ENCODE measurements around the gene PMEPA1.

The PMEPA1 gene, protein sequence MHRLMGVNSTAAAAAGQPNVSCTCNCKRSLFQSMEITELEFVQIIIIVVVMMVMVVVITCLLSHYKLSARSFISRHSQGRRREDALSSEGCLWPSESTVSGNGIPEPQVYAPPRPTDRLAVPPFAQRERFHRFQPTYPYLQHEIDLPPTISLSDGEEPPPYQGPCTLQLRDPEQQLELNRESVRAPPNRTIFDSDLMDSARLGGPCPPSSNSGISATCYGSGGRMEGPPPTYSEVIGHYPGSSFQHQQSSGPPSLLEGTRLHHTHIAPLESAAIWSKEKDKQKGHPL

DNA sequence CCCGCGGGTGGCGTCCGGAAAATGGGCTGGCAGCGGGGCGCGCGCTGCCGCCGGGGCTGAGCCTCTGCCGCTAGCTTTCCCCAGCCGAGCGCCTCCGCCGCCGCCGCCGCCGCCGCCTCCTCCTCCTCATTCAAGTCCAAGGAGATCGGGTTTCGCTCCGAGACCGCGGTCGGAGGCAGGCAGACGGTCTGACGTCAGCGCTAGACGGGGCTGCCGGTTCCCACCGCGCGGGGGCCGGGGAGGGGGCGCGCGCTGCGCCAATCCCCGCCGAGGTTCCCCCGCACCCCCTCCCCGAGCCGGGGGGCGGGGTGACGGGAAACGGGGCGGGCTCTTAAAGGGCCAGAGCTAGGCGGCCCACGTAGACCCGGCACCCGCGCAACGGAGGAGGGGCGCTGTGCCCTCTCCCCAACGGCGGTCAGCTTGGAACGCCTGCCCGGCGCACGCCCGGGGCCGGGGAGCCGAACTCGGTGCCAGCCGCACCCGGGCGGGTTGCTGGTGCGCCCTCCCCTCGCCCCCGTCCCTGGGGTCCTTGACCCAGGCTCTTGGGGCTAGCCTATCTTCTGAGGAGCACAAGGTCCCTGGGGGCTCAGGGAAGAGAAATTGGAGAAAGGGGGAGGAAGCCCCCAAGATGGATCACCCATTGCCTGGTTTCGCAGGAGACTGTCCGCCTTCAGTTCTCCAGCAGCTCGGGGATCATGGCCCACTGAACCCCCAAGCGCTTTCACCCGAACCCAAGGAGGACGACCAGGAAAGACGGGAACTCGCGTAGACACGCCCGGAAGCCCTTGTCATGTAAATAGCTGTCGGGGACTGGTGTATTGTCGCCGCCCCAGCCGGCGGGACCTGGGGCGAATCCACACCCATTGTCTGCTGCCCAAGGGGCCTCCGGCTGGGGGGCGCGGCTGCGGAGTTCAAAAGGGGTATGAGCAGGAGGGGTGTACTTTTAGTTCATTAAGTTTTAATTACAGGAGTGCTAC is at the start of gene PMEPA1:
TSS of gene PMEPA1 (minus strand) at position 193 of the 977 bp plus-strand sequence. CDS start 433 bp downstream, outside the sequence.
- DNase-seq = peak; percentile 78

DNA sequence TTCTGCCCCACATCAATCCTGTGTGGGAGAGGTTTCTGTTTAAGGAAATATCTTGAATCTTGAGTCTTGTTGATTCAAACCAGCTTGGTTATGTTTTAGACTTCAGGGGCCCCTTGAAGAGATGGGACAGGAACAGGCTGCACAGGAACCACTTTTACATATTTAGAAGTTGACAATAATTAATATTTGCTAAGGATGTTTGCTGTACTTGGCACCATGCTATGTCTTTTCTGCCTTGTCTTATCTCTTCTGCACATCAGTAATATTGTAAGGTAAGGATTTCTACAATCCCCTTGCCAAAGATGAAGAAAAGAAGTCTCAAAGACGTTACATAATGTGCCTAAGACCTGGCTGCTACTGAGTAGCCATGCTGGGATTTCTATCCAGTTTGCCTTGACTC is 48.0 kb upstream of the PMEPA1 start:
- no peak for DNase-seq

GRCh38 chr20:57756921-57757320 is 47.1 kb upstream of the PMEPA1 start:
- DNase-seq = no peak

DNA sequence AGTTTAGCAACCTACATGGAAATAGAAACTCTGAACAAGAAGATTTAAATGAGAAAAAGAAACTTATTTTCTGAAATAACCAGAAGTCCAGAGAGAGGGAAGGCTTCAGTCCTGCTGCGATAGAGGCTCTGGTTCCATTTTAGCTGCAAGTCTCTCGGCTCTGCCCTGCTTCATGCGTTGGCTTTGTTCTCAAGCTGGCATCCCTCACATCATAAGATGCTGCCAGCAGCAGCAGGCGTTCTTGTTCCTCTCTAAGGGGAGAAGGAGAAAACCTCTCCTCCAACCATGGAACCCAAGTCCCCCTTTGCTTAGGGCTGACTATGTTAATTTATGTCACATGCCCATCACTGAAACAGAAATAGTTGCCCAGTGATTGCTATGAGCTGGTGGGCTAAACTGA is 46.4 kb upstream of the PMEPA1 start:
- no peak for DNase-seq

- no peak for DNase-seq
These were observed 45.8 kb upstream of the PMEPA1 start for GRCh38 chr20:57755609-57756008.

DNA sequence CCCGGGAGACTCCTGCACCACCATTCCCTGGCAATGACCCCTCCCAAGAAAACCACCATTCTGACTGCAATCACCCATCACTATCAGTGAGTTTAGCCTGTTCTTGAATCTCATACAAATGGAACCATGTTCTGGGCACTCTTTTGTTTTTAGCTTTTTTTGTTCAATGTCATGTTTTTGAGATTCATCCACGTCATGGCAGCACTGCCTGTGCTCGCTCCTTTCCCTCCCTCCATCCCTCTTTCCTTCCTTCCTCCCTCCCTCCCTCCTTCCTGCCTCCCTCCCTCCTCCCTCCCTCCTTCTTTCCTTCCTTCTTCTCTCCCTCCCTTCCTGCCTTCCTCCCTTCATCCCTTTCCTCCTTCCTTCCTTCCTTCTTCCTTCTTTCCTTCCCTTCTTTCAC is 44.4 kb upstream of the PMEPA1 start:
- DNase-seq = no peak

GRCh38 chr20:57753332-57754164 is 43.7 kb upstream of the PMEPA1 start:
- DNase-seq = no peak

GRCh38 chr20:57751411-57751810 is 41.6 kb upstream of the PMEPA1 start:
- no peak for DNase-seq

DNA sequence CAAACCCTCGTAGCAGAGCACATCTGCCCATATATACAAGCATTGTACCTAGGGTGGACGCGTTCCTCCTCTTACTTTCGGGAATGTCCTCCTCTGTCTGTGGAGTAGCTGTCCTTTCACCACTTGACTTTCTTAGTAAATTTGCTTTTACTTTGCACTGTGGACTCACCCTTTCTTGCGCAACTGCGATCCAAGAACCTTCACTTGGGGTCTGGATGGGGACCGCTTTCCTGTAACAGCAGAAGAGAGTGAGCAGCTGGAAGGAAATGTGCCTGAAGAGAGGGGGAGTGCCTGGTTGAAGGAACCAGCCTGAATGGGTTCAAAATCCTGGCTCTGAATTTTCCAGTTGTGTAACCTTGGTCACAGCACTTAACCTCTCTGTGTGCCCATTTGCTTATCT is 40.1 kb upstream of the PMEPA1 start:
- DNase-seq = no peak

GRCh38 chr20:57749131-57749690 is 39.4 kb upstream of the PMEPA1 start:
- DNase-seq = no peak

DNA sequence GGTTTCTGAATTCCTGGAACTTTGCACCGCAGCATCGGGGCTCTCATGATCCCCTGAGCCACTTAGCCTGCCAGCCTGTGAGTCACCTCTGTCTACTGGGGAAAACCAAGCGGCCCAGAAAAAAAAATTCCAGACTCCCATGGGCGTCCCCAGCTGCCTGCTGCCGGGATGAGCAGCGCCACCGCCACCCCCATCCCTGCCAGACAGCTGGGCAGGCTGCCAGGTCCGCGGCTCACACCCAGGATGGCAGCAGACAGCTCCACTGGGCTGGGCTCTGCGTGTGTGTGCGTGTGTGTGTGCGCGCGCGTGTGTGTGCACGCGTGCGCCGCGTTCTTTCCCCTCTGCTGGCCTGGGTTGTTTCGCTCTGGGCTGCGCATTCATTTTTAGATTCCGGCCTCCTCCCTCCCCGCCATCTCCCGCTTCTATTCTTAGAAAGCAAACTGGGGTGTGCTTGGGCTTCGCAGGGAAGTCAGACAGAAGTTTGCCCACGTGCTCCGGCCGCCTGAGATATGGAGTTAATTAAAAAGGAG is 38.9 kb upstream of the PMEPA1 start:
- DNase-seq = peak; percentile 84

DNA sequence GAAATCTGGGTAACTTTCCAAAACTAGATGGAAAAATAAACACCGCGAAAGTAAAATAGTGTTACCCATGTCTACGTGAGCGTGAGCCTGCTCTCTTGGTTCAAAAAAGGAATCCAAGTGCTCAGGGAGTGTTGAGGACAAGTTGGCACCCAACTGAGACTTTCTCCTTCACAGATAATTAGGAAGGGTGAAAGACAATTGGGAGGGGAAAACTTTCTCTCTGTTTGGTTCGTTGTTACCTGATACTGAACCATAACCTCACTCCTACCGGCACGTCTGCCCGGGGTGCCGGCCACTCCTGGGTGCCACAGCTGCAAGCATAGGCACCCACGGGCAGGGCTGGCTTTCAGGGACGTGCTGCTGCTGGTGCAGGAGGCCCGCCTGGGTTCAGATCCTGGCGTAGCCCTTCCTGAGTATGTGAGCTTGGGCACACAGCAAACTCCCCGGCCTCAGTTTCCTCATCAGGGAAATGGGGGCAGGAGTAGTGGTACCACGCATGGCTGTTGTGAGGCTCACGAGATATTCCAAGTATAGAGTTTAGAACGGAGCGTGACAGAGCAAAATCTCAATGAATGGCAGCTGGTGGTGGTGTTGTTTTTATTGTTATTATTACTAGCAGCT is 38.2 kb upstream of the PMEPA1 start:
- DNase-seq = no peak

DNA sequence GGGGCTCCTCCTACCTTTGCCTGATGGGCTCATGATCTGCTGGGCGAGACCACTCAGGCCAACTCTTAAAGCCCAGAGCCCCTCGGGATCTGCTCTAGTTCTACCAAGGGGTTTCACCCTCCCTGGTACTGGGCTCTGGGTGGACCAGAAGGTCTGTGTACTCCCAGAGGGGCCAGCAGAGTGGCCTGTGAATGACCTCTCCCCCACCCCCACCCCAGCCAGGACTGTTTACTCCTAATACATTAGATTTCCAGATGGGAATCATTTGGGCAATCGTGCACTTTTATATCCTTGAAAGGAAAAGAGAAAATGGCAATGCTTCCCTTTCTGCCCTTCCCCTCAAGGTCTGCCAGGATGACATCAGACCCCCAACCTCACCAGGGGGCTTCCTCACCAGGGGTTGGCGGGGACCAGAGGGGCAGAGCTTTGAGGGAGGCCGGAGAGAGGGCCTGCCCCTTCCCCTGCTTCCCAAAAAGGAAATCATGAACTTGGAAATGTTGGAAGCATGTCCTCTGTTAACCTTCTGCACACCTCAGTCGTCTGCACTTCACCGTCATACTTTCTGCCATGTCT is 37.1 kb upstream of the PMEPA1 start:
- DNase-seq = no peak

- DNase-seq = no peak
These were observed 36.4 kb upstream of the PMEPA1 start for GRCh38 chr20:57746201-57746600.

DNA sequence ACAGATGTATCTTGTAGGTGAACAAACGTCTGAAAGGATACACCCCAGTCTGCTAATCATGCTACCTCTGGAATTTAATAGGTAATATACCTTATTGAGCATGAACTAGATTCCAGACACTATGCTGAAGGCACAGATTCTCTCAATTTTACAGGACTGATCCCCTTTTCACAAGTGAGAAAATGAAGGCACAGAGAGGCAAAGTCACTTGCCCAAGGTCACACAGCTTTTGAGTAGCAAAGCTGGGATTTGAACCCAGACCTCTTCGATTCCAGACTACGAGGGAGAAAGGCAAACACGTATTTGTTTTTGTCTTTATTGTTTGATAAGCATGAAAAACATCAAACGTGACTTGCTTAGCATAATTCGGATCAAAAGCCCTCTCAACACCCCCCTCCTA is 34.4 kb upstream of the PMEPA1 start:
- DNase-seq = no peak

DNA sequence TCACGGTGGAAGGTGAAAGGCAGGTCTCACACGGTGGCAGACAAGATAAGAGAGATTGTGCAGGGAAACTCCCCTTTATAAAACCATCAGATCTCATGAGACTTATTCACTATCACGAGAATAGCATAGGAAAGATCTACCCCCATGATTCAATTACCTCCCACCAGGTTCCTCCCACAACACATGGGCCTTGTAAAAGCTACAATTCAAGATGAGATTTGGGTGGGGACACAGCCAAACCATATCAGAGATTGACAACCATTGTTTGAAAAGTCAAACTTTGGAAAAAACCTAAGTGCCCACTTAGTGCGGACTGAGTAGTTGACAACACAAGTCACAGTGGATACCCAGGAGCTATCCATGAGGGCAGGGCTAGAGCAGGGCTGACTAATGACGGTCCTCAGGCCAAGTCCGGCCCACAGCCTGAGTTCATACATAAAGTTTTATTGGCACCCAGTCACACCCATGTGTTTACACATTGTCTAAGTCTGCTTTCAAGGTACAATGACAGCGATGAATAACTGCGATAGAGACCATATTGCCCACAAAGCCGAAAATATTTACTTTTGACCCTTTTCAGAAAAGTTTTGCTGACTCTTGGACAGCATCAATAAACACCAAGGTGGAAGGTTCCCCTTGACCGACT is 33.8 kb upstream of the PMEPA1 start:
- no peak for DNase-seq

GRCh38 chr20:57742507-57743181 is 32.8 kb upstream of the PMEPA1 start:
- no peak for DNase-seq

- no peak for DNase-seq
These were observed 28.7 kb upstream of the PMEPA1 start for GRCh38 chr20:57738484-57738883.

DNA sequence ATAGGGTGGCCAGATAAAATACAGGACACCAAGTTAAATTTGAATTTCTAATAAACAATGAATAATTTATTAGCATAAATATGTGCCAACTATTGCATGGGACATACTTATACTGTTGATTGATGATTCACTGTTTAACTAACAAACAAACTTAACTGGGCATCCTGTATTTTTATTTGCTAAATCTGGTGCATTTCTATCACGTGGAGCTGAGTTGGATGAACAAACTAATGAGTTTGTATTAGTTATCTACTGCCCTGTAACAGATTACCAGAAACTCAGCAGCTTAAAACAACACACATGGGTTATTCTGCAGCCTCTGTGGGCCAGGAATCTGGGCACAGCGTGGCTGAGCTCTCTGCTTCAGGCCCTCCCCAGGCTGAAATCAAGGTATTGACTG is 28.2 kb upstream of the PMEPA1 start:
- DNase-seq = no peak

- no peak for DNase-seq
These were observed 27.5 kb upstream of the PMEPA1 start for GRCh38 chr20:57737349-57737748.
